HG03571 (cell line): ENCODE data around the gene PDPR.
"Not testable (repeated sequence)": the region's sequence is repeated elsewhere in the genome, so short reads cannot be mapped to it uniquely, and the experiment has no call there.

Experiments used
- ATAC-seq: cut with Tn5 transposase; IDR thresholded peaks from one replicate; pipeline ENCODE4 v1.9.1; 2021; ENCODE audit not compliant: unreplicated experiment

Gene PDPR

GRCh38 chr16:70127706-70128105 lies 13.6 kb downstream of the PDPR start:
- not testable (repeated sequence) for ATAC-seq

GRCh38 chr16:70128844-70129243 lies 14.7 kb downstream of the PDPR start:
- ATAC-seq = not testable (repeated sequence)

- not testable (repeated sequence) for ATAC-seq
Measured at GRCh38 chr16:70135796-70136195, 21.7 kb downstream of the PDPR start.

- ATAC-seq = not testable (repeated sequence)
Measured at GRCh38 chr16:70136595-70136994, 22.5 kb downstream of the PDPR start.

GRCh38 chr16:70142739-70143138 lies 28.6 kb downstream of the PDPR start:
- not testable (repeated sequence) for ATAC-seq

GRCh38 chr16:70143231-70143895 lies 29.2 kb downstream of the PDPR start:
- ATAC-seq = not testable (repeated sequence)

GRCh38 chr16:70147853-70148252 lies 33.7 kb downstream of the PDPR start:
- ATAC-seq = not testable (repeated sequence)

- ATAC-seq = not testable (repeated sequence)
Measured at GRCh38 chr16:70148453-70148852, 34.3 kb downstream of the PDPR start.

- not testable (repeated sequence) for ATAC-seq
Measured at GRCh38 chr16:70149296-70149695, 35.2 kb downstream of the PDPR start.

GRCh38 chr16:70151391-70151790 lies 37.3 kb downstream of the PDPR start:
- ATAC-seq = no peak

GRCh38 chr16:70151941-70152509 lies 37.9 kb downstream of the PDPR start:
- no peak for ATAC-seq

GRCh38 chr16:70152578-70153302 lies 38.6 kb downstream of the PDPR start:
- ATAC-seq = no peak

GRCh38 chr16:70154736-70155135 lies 40.6 kb downstream of the PDPR start:
- ATAC-seq = not testable (repeated sequence)

GRCh38 chr16:70156207-70156978 lies 42.3 kb downstream of the PDPR start:
- no peak for ATAC-seq

GRCh38 chr16:70157105-70157476 lies 43.0 kb downstream of the PDPR start:
- no peak for ATAC-seq

- no peak for ATAC-seq
Measured at GRCh38 chr16:70157477-70158260, 43.5 kb downstream of the PDPR start.

GRCh38 chr16:70158261-70158939 lies 44.3 kb downstream of the PDPR start:
- ATAC-seq = no peak

GRCh38 chr16:70159355-70160348 lies 45.5 kb downstream of the PDPR start:
- ATAC-seq = no peak

GRCh38 chr16:70160388-70160787 lies 46.3 kb downstream of the PDPR start:
- ATAC-seq = no peak
